HL-60 (cell line): ENCODE results near the gene RSAD2.

ENCODE experiments used
- CTCF ChIP-seq: IDR thresholded peaks from one replicate; pipeline ENCODE4 v1.5.1; 2011; ENCODE audit warnings: low read length, control low read depth, inconsistent platforms; ENCODE audit not compliant: insufficient read depth
- POLR2AphosphoS5 ChIP-seq: IDR thresholded peaks from 2 replicates; pipeline ENCODE4 v1.6.1; 2012; ENCODE audit warnings: low read depth
- REST ChIP-seq: IDR thresholded peaks from 2 replicates; pipeline ENCODE4 v1.6.1; 2012; ENCODE audit warnings: low read depth; ENCODE audit not compliant: insufficient replicate concordance
- SPI1 ChIP-seq: IDR thresholded peaks from 2 replicates; pipeline ENCODE4 v1.6.1; 2012; ENCODE audit warnings: low read depth, mild to moderate bottlenecking, borderline replicate concordance

GRCh38 chr2:6908291-6908690 lies 30.7 kb downstream of the RSAD2 start:
- TF ChIP-seq CTCF (no peak), REST (no peak), POLR2AphosphoS5 (no peak), SPI1 (no peak)
